HCT116 (cell line): ENCODE results near the gene ACVR1B.

Experiments
- CEBPB ChIP-seq: IDR thresholded peaks from 2 replicates; pipeline ENCODE4 v1.6.1; 2012; ENCODE audit warnings: low read depth
- ELF1 ChIP-seq: IDR thresholded peaks from 2 replicates; pipeline ENCODE4 v1.6.1; 2012; ENCODE audit warnings: low read depth, borderline replicate concordance
- EZH2 ChIP-seq: fragments of 200-600 bp; sonication (generic); IDR thresholded peaks from 2 replicates; pipeline ENCODE4 v1.6.1; 2017; ENCODE audit warnings: antibody characterized with exemption, mixed run types
- EZH2phosphoT487 ChIP-seq: fragments of 200-600 bp; IDR thresholded peaks from 2 replicates; pipeline ENCODE4 v1.6.1; 2018; ENCODE audit warnings: antibody characterized with exemption, borderline replicate concordance
- JUND ChIP-seq: IDR thresholded peaks from 2 replicates; pipeline ENCODE4 v1.6.1; 2012
- POLR2A ChIP-seq: IDR thresholded peaks from 2 replicates; pipeline ENCODE4 v1.7.0; 2011; ENCODE audit warnings: borderline replicate concordance; ENCODE audit not compliant: insufficient read depth, insufficient read length; ENCODE audit errors: extremely low read depth
- POLR2AphosphoS5 ChIP-seq: IDR thresholded peaks from 2 replicates; pipeline ENCODE4 v1.6.1; 2011; ENCODE audit warnings: mild to moderate bottlenecking, low read depth, low read length, moderate library complexity
- SP1 ChIP-seq: IDR thresholded peaks from 2 replicates; pipeline ENCODE4 v1.6.1; 2012; ENCODE audit warnings: low read depth
- SRF ChIP-seq: IDR thresholded peaks from 2 replicates; pipeline ENCODE4 v1.6.1; 2012; ENCODE audit warnings: low read depth
- TCF7L2 ChIP-seq: IDR thresholded peaks from 2 replicates; pipeline ENCODE4 v1.7.0; 2011; ENCODE audit warnings: borderline replicate concordance, inconsistent platforms; ENCODE audit not compliant: insufficient read depth, insufficient read length; ENCODE audit errors: extremely low read depth
- YY1 ChIP-seq: IDR thresholded peaks from 2 replicates; pipeline ENCODE4 v1.6.1; 2011; ENCODE audit warnings: low read length, low read depth, moderate library complexity, mild to moderate bottlenecking; ENCODE audit not compliant: insufficient replicate concordance; ENCODE audit errors: extremely low read depth
- ZNF274 ChIP-seq: fragments of 200-500 bp; sonication (Bioruptor generic); IDR thresholded peaks from 2 replicates; pipeline ENCODE4 v1.6.1; 2014; ENCODE audit warnings: mild to moderate bottlenecking, low read depth, low read length, inconsistent platforms
- TF ChIP-seq, protein P1 (sequence below), 3 experiments: fragments of 200-600 bp in 1 of 3; sonication (generic) in 1 of 3; IDR thresholded peaks in 2 of 3; conservative IDR thresholded peaks in 1 of 3; 2 replicates each; pipeline ENCODE4 v1.5.1; 2012 to 2017; ENCODE audit warnings: low read depth in 2 of 3, low read length in 2 of 3, antibody characterized with exemption in 1 of 3, borderline replicate concordance in 1 of 3, control low read depth in 1 of 3, mild to moderate bottlenecking in 1 of 3, mixed read lengths in 1 of 3, mixed run types in 1 of 3, moderate library complexity in 1 of 3; ENCODE audit not compliant: insufficient read depth in 1 of 3
- TF ChIP-seq, protein P2 (sequence below): IDR thresholded peaks from 2 replicates; pipeline ENCODE4 v1.6.1; 2012

DNA sequence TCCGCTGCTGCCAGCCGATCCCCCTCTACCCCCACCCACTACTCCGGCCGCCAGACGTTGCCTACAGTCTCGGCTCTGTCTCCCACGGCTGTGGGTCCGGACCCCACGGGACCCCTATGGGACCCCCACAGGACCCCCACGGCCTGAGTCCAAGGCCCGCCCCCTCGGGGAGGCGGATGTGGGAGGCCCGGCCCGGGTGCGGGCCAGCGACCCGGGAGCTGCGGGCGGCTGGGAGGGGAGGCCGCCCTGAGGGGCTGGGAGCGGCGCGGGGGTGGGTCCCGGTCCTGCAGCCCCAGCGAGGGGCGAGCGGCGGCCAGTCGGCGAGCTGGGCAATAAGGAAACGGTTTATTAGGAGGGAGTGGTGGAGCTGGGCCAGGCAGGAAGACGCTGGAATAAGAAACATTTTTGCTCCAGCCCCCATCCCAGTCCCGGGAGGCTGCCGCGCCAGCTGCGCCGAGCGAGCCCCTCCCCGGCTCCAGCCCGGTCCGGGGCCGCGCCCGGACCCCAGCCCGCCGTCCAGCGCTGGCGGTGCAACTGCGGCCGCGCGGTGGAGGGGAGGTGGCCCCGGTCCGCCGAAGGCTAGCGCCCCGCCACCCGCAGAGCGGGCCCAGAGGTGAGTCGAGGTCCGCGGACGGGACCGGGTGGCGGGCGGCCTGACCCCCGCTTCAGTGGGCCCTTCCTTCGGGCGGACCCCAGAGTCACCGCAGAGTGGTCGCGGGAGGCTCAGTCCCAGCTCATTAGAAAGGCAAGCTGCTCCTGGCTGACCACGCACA is 44.2 kb upstream of the ACVR1B start, which contains the start of gene ACVRL1:
- TF ChIP-seq POLR2A = no peak
- TF ChIP-seq POLR2AphosphoS5 = no peak
- TF ChIP-seq, protein P1, sequence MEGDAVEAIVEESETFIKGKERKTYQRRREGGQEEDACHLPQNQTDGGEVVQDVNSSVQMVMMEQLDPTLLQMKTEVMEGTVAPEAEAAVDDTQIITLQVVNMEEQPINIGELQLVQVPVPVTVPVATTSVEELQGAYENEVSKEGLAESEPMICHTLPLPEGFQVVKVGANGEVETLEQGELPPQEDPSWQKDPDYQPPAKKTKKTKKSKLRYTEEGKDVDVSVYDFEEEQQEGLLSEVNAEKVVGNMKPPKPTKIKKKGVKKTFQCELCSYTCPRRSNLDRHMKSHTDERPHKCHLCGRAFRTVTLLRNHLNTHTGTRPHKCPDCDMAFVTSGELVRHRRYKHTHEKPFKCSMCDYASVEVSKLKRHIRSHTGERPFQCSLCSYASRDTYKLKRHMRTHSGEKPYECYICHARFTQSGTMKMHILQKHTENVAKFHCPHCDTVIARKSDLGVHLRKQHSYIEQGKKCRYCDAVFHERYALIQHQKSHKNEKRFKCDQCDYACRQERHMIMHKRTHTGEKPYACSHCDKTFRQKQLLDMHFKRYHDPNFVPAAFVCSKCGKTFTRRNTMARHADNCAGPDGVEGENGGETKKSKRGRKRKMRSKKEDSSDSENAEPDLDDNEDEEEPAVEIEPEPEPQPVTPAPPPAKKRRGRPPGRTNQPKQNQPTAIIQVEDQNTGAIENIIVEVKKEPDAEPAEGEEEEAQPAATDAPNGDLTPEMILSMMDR (IDR thresholded peaks at IDR 0.05 in 2 of 3, conservative IDR thresholded peaks at IDR 0.05 in 1 of 3; ENCODE audit: borderline replicate concordance in 1 of 3, insufficient read depth in 1 of 3, low read depth in 2 of 3, low read length in 2 of 3) = no peak
- no peak for TF ChIP-seq CEBPB
- no peak for TF ChIP-seq EZH2phosphoT487
- TF ChIP-seq ZNF274 = no peak
- no peak for TF ChIP-seq SP1
- no peak for TF ChIP-seq JUND
- TF ChIP-seq SRF = no peak
- TF ChIP-seq, protein P2, sequence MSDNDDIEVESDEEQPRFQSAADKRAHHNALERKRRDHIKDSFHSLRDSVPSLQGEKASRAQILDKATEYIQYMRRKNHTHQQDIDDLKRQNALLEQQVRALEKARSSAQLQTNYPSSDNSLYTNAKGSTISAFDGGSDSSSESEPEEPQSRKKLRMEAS = no peak
- no peak for TF ChIP-seq TCF7L2
- TF ChIP-seq ELF1 = no peak
- TF ChIP-seq EZH2 = no peak
- no peak for TF ChIP-seq YY1
